Forelimb muscle (tissue), 1 donor: Measurements from ENCODE around the gene MCF2L. TPM values are rescaled to one million over a fixed set of nuclear protein-coding genes. Genes with fewer than 3 reads are reported as not detected.

ENCODE experiments used
- DNase-seq: peaks from one replicate; pipeline ENCODE4 v3.0.0-alpha.2; 2013; ENCODE audit warnings: low read depth
- polyA plus RNA-seq: library from polyadenylated mRNA; unstranded; fragments of 120-200 nt; gene quantifications from one replicate; pipeline ENCODE4 v1.2.1, GENCODE V29; 2013; ENCODE audit not compliant: insufficient read length

MCF2L gene
- polyA plus RNA-seq, 1 donor = 22.5 TPM

GRCh38 chr13:112943309-112944125 lies 25.5 kb upstream of the MCF2L start:
- DNase-seq = no peak

GRCh38 chr13:112947796-112948195 lies 21.2 kb upstream of the MCF2L start:
- DNase-seq = no peak

- no peak for DNase-seq
Measured at GRCh38 chr13:112951674-112952371, 17.2 kb upstream of the MCF2L start.

- no peak for DNase-seq
Measured at GRCh38 chr13:112952759-112953551, 16.1 kb upstream of the MCF2L start.

GRCh38 chr13:112953591-112954487 lies 15.2 kb upstream of the MCF2L start:
- no peak for DNase-seq

- DNase-seq = no peak
Measured at GRCh38 chr13:112954488-112955270, 14.3 kb upstream of the MCF2L start.

GRCh38 chr13:112955271-112955937 lies 13.6 kb upstream of the MCF2L start:
- DNase-seq = no peak

- DNase-seq = no peak
Measured at GRCh38 chr13:112955956-112956355, 13.1 kb upstream of the MCF2L start.

GRCh38 chr13:112956571-112957294 lies 12.3 kb upstream of the MCF2L start:
- no peak for DNase-seq

- DNase-seq = no peak
Measured at GRCh38 chr13:112957295-112957677, 11.7 kb upstream of the MCF2L start.

GRCh38 chr13:112958127-112958989 lies 10.7 kb upstream of the MCF2L start:
- no peak for DNase-seq

- DNase-seq = no peak
Measured at GRCh38 chr13:112959206-112959605, 9.8 kb upstream of the MCF2L start.

GRCh38 chr13:112959701-112960542 lies 9.1 kb upstream of the MCF2L start:
- DNase-seq = no peak

GRCh38 chr13:112960706-112961105 lies 8.3 kb upstream of the MCF2L start:
- no peak for DNase-seq

GRCh38 chr13:112961457-112962369 lies 7.3 kb upstream of the MCF2L start:
- DNase-seq = no peak

GRCh38 chr13:112962396-112962795 lies 6.6 kb upstream of the MCF2L start:
- no peak for DNase-seq
